ENCODE data around the gene H2BK1.

DNA sequence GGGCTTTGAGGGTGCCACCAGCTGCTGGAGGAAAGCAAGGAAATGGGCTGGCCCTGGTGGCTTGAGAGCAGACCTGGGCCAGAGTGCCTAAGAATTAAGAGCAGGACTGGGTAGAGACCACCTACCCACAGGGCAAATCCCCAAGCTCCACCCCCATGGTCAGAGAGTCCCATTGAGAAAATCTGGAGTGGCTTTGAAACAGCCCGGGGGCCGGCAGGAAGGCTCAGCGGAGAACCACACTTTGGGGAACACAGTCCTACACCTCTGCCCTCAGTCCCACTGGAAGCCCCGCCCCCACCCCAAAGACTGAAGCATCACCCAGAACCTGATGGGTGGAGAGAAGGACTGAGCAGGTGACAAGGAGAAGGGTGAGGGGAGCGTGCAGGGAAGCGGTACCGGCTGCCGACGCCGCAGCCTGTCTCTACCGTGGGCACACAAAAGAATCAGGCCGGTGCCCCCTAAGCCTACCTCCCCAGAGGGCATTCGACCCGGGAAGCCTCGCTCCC lies 34.6 kb upstream of the H2BK1 start:
- TF ChIP-seq RAD21 (IDR thresholded peaks at IDR 0.05; ENCODE audit: low read depth) (no peak), EZH2 (IDR thresholded peaks at IDR 0.05) (no peak), POLR2A (IDR thresholded peaks at IDR 0.05; ENCODE audit: borderline replicate concordance, extremely low read depth, insufficient read depth, insufficient read length) (no peak), CEBPB (IDR thresholded peaks at IDR 0.05; ENCODE audit: low read depth) (no peak)
- TF ChIP-seq, protein P1, sequence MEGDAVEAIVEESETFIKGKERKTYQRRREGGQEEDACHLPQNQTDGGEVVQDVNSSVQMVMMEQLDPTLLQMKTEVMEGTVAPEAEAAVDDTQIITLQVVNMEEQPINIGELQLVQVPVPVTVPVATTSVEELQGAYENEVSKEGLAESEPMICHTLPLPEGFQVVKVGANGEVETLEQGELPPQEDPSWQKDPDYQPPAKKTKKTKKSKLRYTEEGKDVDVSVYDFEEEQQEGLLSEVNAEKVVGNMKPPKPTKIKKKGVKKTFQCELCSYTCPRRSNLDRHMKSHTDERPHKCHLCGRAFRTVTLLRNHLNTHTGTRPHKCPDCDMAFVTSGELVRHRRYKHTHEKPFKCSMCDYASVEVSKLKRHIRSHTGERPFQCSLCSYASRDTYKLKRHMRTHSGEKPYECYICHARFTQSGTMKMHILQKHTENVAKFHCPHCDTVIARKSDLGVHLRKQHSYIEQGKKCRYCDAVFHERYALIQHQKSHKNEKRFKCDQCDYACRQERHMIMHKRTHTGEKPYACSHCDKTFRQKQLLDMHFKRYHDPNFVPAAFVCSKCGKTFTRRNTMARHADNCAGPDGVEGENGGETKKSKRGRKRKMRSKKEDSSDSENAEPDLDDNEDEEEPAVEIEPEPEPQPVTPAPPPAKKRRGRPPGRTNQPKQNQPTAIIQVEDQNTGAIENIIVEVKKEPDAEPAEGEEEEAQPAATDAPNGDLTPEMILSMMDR (IDR thresholded peaks at IDR 0.05 in 2 of 3, conservative IDR thresholded peaks at IDR 0.05 in 1 of 3; ENCODE audit: borderline replicate concordance in 1 of 3, insufficient read depth in 1 of 3, low read depth in 2 of 3, low read length in 2 of 3) = 0 out of 6 replicates have a peak, but pooled peaks of 1 of the 3 experiments have one; percentile 5

Measured in HCT116 (cell line).